A549 (cell line): ENCODE measurements around the gene STEAP1. TPM values are rescaled to one million over a fixed set of nuclear protein-coding genes. Genes with fewer than 3 reads are reported as not detected.

ENCODE experiments used
- ATAC-seq, 2 experiments: fragments of 200-7000 bp in 1 of 2; fragments of >200 bp in 1 of 2; cut with Nextera tagmentation in 1 of 2; cut with Tn5 transposase in 1 of 2; 3 replicates each; pipeline versions ENCODE4 v1.8.0 to v1.9.1; 2018 to 2020; ENCODE audit warnings: mild to moderate bottlenecking in 1 of 2, moderate library complexity in 1 of 2
- CTCF ChIA-PET: fragments of 300-600 bp; sonication (Branson Sonifier 250); formaldehyde crosslinking; extraction: SDS; loops from one replicate; lab custom pipeline; 2021; ENCODE audit warnings: antibody characterized with exemption, inconsistent platforms; lab: Yijun Ruan, JAX
- POLR2A ChIA-PET: fragments of 350-600 bp; formaldehyde crosslinking; extraction: SDS; loops from one replicate; lab custom pipeline; 2021; ENCODE audit warnings: antibody characterized with exemption, inconsistent platforms; lab: Yijun Ruan, JAX
- DNase-seq, 2 experiments: peaks; one replicate each; pipeline versions ENCODE4 v3.0.0 to v3.0.0-alpha.2; 2011 to 2016; ENCODE audit warnings: low read depth in 1 of 2, low spot score in 1 of 2
- FAIRE-seq: peaks from 2 replicates; lab custom pipeline; 2011; peaks lifted over from hg19 to GRCh38; lab: Jason Lieb, UNC
- H3K27ac ChIP-seq, 2 experiments: fragments of >200 bp; sonication (Bioruptor Twin); formaldehyde crosslinking; 3 replicates each; pipeline ENCODE4 v1.5.1; 2016 to 2017
- H3K4me1 ChIP-seq: fragments of >200 bp; sonication (Bioruptor Twin); formaldehyde crosslinking; 3 replicates; pipeline ENCODE4 v1.6.1; 2016
- H3K4me2 ChIP-seq: fragments of >200 bp; sonication (Bioruptor Twin); formaldehyde crosslinking; 3 replicates; pipeline ENCODE4 v1.6.1; 2016
- H3K4me3 ChIP-seq: fragments of >200 bp; sonication (Bioruptor Twin); formaldehyde crosslinking; 3 replicates; pipeline ENCODE4 v1.5.1; 2016
- H3K9me3 ChIP-seq: fragments of >200 bp; sonication (Bioruptor Twin); formaldehyde crosslinking; 3 replicates; pipeline ENCODE4 v1.6.1; 2016
- CEBPB ChIP-seq, 2 experiments: fragments of >200 bp in 1 of 2; sonication (Bioruptor Twin) in 1 of 2; formaldehyde crosslinking in 1 of 2; IDR thresholded peaks; 2 replicates each; pipeline ENCODE4 v1.6.1; 2012 to 2016
- CHD2 ChIP-seq: fragments of 150-350 bp; IDR thresholded peaks from 2 replicates; pipeline ENCODE4 v1.6.1; 2014; ENCODE audit warnings: low read length; ENCODE audit not compliant: partially characterized antibody
- CHD4 ChIP-seq: fragments of 200-600 bp; sonication (generic); IDR thresholded peaks from 2 replicates; pipeline ENCODE4 v1.6.1; 2016; ENCODE audit warnings: antibody characterized with exemption, mild to moderate bottlenecking, borderline replicate concordance
- JUNB ChIP-seq: fragments of >200 bp; sonication (Bioruptor Twin); formaldehyde crosslinking; IDR thresholded peaks from 2 replicates; pipeline ENCODE4 v1.6.1; 2016
- MAZ ChIP-seq: fragments of 150-350 bp; IDR thresholded peaks from 2 replicates; pipeline ENCODE4 v1.6.1; 2014; ENCODE audit warnings: antibody characterized with exemption, low read depth, low read length, borderline replicate concordance
- MYC ChIP-seq: IDR thresholded peaks from 2 replicates; pipeline ENCODE4 v1.6.1; 2012; ENCODE audit warnings: mild to moderate bottlenecking, inconsistent platforms, low read length, improper control_type of control experiment, borderline replicate concordance
- PHF8 ChIP-seq: fragments of 200-600 bp; sonication (generic); IDR thresholded peaks from 2 replicates; pipeline ENCODE4 v1.6.1; 2016; ENCODE audit warnings: low read depth, mild to moderate bottlenecking, antibody characterized with exemption, moderate library complexity, borderline replicate concordance
- POLR2AphosphoS2 ChIP-seq: conservative IDR thresholded peaks from 2 replicates; pipeline ENCODE4 v1.6.1; 2012; ENCODE audit warnings: low read length, improper control_type of control experiment, inconsistent platforms
- RAD21 ChIP-seq, 2 experiments: fragments of >200 bp in 1 of 2; sonication (Bioruptor Twin) in 1 of 2; formaldehyde crosslinking in 1 of 2; IDR thresholded peaks in 1 of 2; conservative IDR thresholded peaks in 1 of 2; 2 replicates in 1 of 2; 3 replicates in 1 of 2; pipeline ENCODE4 v1.6.1; 2012 to 2018; ENCODE audit warnings: inconsistent platforms in 1 of 2
- RARB ChIP-seq: fragments of 250-450 bp; sonication (Bioruptor Pico); IDR thresholded peaks from 2 replicates; pipeline ENCODE4 v1.8.0; 2021; ENCODE audit warnings: mild to moderate bottlenecking, moderate library complexity
- RCOR1 ChIP-seq: fragments of 150-350 bp; IDR thresholded peaks from 2 replicates; pipeline ENCODE4 v1.6.1; 2014; ENCODE audit warnings: antibody characterized with exemption, low read length, low read depth
- RFX5 ChIP-seq: fragments of 450-650 bp; IDR thresholded peaks from 2 replicates; pipeline ENCODE4 v1.7.1; 2014; ENCODE audit warnings: antibody characterized with exemption, mild to moderate bottlenecking, moderate library complexity
- TP53 ChIP-seq: fragments of 250-450 bp; sonication (Bioruptor Pico); IDR thresholded peaks from 2 replicates; pipeline ENCODE4 v1.5.0; 2021; ENCODE audit warnings: mild to moderate bottlenecking, moderate library complexity
- WGBS: methylation state at CpG from one replicate; pipeline ENCODE4 v1.1.6; 2017; ENCODE audit errors: missing lambda C conversion rate; 5-methylcytosine and 5-hydroxymethylcytosine counted together
- polyA plus RNA-seq, 4 experiments: library from polyadenylated mRNA; depleted of rRNA in 3 of 4; stranded (reverse); fragments of >200 nt; fragmentation: RNase III in 1 of 4; extraction: RNeasy Plus Mini Kit Qiagen cat#74134 plus additional on column Dnase treatment in 1 of 4; gene quantifications; 2 replicates in 3 of 4; 3 replicates in 1 of 4; pipeline ENCODE4 v1.2.3, GENCODE V29; 2011 to 2017
- TF ChIP-seq, protein P1 (sequence below): fragments of >200 bp; sonication (Bioruptor Twin); formaldehyde crosslinking; IDR thresholded peaks from 2 replicates; pipeline ENCODE4 v1.6.1; 2016
- TF ChIP-seq, protein P2 (sequence below): fragments of >200 bp; sonication (Bioruptor Twin); formaldehyde crosslinking; IDR thresholded peaks from 3 replicates; pipeline ENCODE4 v1.6.1; 2016
- TF ChIP-seq, protein P3 (sequence below): fragments of 250-450 bp; sonication (Bioruptor Pico); IDR thresholded peaks from 2 replicates; pipeline ENCODE4 v1.5.0; 2020; ENCODE audit warnings: low read depth, mild to moderate bottlenecking, moderate library complexity
- TF ChIP-seq, protein P4 (sequence below): fragments of >200 bp; sonication (Bioruptor Twin); formaldehyde crosslinking; IDR thresholded peaks from 3 replicates; pipeline ENCODE4 v1.5.1; 2016
- TF ChIP-seq, protein P5 (sequence below): IDR thresholded peaks from 2 replicates; pipeline ENCODE4 v1.6.1; 2012; ENCODE audit warnings: low read depth, borderline replicate concordance

The STEAP1 gene
- polyA plus RNA-seq, 2 of the 4 experiments (the other 2 are of a cell fraction): 15.7 to 81.3 TPM

DNA sequence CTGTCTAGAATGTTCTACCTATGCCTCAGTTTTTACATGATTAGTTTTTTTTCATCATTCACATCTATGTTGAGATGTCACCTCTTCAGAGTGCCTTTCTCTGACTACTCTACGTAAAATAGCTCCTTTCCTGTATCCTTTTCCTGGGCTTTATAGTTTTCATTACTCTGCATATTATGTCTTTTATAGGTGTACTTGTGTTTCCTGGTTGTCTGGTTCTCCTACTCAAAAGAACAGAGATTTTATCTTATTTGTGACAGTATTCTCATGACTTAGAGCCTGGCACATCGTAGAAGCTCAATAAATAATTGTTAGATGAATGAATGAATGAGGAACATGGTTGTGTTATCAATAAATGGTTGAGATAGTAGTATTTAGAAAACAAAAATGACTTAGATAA lies 17.9 kb downstream of the STEAP1 start:
- TF ChIP-seq CEBPB (IDR thresholded peaks at IDR 0.05): no peak
- TF ChIP-seq, protein P1, sequence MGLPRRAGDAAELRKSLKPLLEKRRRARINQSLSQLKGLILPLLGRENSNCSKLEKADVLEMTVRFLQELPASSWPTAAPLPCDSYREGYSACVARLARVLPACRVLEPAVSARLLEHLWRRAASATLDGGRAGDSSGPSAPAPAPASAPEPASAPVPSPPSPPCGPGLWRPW: no peak
- no peak for TF ChIP-seq PHF8
- TF ChIP-seq MAZ: no peak
- TF ChIP-seq, protein P2, sequence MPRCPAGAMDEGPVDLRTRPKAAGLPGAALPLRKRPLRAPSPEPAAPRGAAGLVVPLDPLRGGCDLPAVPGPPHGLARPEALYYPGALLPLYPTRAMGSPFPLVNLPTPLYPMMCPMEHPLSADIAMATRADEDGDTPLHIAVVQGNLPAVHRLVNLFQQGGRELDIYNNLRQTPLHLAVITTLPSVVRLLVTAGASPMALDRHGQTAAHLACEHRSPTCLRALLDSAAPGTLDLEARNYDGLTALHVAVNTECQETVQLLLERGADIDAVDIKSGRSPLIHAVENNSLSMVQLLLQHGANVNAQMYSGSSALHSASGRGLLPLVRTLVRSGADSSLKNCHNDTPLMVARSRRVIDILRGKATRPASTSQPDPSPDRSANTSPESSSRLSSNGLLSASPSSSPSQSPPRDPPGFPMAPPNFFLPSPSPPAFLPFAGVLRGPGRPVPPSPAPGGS: no peak
- TF ChIP-seq POLR2AphosphoS2: no peak
- no peak for TF ChIP-seq RARB (CRISPR knock-in tag)
- TF ChIP-seq TP53 (CRISPR knock-in tag): no peak
- no peak for TF ChIP-seq JUNB
- TF ChIP-seq CHD4: no peak
- TF ChIP-seq, protein P3, sequence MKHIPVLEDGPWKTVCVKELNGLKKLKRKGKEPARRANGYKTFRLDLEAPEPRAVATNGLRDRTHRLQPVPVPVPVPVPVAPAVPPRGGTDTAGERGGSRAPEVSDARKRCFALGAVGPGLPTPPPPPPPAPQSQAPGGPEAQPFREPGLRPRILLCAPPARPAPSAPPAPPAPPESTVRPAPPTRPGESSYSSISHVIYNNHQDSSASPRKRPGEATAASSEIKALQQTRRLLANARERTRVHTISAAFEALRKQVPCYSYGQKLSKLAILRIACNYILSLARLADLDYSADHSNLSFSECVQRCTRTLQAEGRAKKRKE (CRISPR knock-in tag): no peak
- TF ChIP-seq, protein P4, sequence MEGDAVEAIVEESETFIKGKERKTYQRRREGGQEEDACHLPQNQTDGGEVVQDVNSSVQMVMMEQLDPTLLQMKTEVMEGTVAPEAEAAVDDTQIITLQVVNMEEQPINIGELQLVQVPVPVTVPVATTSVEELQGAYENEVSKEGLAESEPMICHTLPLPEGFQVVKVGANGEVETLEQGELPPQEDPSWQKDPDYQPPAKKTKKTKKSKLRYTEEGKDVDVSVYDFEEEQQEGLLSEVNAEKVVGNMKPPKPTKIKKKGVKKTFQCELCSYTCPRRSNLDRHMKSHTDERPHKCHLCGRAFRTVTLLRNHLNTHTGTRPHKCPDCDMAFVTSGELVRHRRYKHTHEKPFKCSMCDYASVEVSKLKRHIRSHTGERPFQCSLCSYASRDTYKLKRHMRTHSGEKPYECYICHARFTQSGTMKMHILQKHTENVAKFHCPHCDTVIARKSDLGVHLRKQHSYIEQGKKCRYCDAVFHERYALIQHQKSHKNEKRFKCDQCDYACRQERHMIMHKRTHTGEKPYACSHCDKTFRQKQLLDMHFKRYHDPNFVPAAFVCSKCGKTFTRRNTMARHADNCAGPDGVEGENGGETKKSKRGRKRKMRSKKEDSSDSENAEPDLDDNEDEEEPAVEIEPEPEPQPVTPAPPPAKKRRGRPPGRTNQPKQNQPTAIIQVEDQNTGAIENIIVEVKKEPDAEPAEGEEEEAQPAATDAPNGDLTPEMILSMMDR: no peak
- Histone ChIP-seq H3K4me2 (no peak overlapping the region), H3K9me3 (peaks cover 18% of the 10 kb centered on the region; the same call in 2 of the 3 replicates), H3K4me1 (peaks cover 21% of the 10 kb centered on the region), H3K4me3 (no peak overlapping the region), H3K27ac (peak overlapping the region in 1 of 2 experiments; percentile 50; a peak in 2 of 6 replicates)
- ChIA-PET CTCF (interaction anchor here (1.3 to 1.8 kb wide), 2 partner anchors 25 to 39 kb away, joined by 3 to 5 read pairs; partner anchors contain the start of gene STEAP2), POLR2A (no interaction called here)
- DNase-seq (no peak), ATAC-seq (no peak), FAIRE-seq (no peak)
- 81% methylated on average over 2 of the region's 2 CpGs for WGBS

DNA sequence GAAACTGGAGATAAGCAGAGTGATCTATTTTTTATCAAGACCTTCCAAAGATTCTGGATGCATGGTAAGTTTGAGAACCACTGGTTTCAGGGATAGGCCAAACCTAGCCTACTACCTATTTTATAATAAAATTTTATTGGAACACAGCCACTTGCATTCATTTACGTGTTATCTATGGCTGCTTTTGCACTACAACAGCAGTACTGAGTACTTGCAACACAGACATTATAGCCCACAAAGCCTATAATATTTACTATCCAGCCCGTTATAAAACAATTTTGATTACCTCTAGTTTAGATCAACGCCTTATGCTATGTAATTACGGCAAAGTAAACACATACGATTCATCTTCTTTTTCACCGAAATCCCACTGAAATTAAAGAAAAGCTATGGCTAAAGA lies 18.4 kb downstream of the STEAP1 start:
- ChIA-PET CTCF (interaction anchor here (1.3 to 1.9 kb wide), 3 partner anchors 19 to 39 kb away, joined by 3 to 5 read pairs (median 5); partner anchors contain the start of genes STEAP1 and STEAP2), POLR2A (no interaction called here)
- Histone ChIP-seq H3K27ac (peak overlapping the region; percentile 50 to 66; a peak in 3 of 6 replicates), H3K4me2 (peak overlapping the region; percentile 72), H3K9me3 (peaks cover 18% of the 10 kb centered on the region; the same call in 2 of the 3 replicates), H3K4me1 (peaks cover 21% of the 10 kb centered on the region), H3K4me3 (no peak overlapping the region)
- DNase-seq: no peak
- ATAC-seq: no peak
- TF ChIP-seq, protein P3 (CRISPR knock-in tag): no peak
- TF ChIP-seq RFX5: no peak
- TF ChIP-seq RAD21 (conservative IDR thresholded peaks at IDR 0.05 in 1 of 2, IDR thresholded peaks at IDR 0.05 in 1 of 2): no peak
- TF ChIP-seq, protein P5, sequence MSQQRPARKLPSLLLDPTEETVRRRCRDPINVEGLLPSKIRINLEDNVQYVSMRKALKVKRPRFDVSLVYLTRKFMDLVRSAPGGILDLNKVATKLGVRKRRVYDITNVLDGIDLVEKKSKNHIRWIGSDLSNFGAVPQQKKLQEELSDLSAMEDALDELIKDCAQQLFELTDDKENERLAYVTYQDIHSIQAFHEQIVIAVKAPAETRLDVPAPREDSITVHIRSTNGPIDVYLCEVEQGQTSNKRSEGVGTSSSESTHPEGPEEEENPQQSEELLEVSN: no peak
- TF ChIP-seq MYC: no peak
- no peak for TF ChIP-seq CHD4
- no peak for TF ChIP-seq CHD2
- no peak for TF ChIP-seq RCOR1
- 79% methylated on average over 6 of the region's 6 CpGs for WGBS
- FAIRE-seq: no peak
